Activated T-cell treated with anti-CD3 and anti-CD28 coated beads, Interleukin-2, amount 50 U/mL, for 24 hours (primary cell): ENCODE results near the gene POLA1.
"Not testable (repeated sequence)": the region's sequence is repeated elsewhere in the genome, so short reads cannot be mapped to it uniquely, and the experiment has no call there.

Experiments used
- DNase-seq: peaks from one replicate; pipeline ENCODE4 v3.0.0-alpha.2; 2020
- H3K27ac Mint-ChIP-seq: 2 replicates; pipeline ENCODE4 v1.8.0; 2020; ENCODE audit warnings: mild to moderate bottlenecking, mixed read lengths
- H3K27me3 Mint-ChIP-seq: 2 replicates; pipeline ENCODE4 v1.8.0; 2020; ENCODE audit warnings: mixed read lengths
- H3K36me3 Mint-ChIP-seq: 2 replicates; pipeline ENCODE4 v1.8.0; 2020; ENCODE audit warnings: low read depth, mixed read lengths
- H3K4me1 Mint-ChIP-seq: 2 replicates; pipeline ENCODE4 v1.8.0; 2020; ENCODE audit warnings: low read depth, mixed read lengths
- H3K4me3 Mint-ChIP-seq: 2 replicates; pipeline ENCODE4 v1.8.0; 2020; ENCODE audit warnings: mild to moderate bottlenecking, moderate library complexity, mixed read lengths
- H3K9me3 Mint-ChIP-seq: 2 replicates; pipeline ENCODE4 v1.8.0; 2020; ENCODE audit warnings: mixed read lengths

Gene POLA1

DNA sequence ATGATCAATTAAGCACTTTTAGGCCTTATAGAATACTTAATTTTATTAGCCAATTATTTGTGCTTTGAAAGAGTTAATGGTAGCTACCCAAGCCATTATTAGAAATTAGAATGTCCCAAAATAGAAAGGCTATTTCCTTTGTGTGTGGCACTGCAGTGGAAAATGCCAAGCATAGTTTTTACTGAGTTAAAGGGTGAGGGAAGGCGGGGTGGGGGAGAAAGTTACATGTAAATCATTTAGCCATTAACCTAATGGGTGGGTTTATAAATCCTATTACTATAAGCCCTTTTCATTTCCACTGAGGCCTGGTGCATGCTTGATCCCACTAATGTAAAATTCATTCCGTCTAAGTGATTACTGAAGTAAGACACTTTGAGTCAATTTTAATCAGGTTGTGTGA is 105.8 kb downstream of the POLA1 start:
- Mint-ChIP-seq H3K9me3 (no peaks in the 10 kb centered on the region), H3K27me3 (peaks cover 5% of the 10 kb centered on the region), H3K4me3 (no peak overlapping the region), H3K36me3 (peaks cover 51% of the 10 kb centered on the region), H3K27ac (no peak overlapping the region), H3K4me1 (no peaks in the 10 kb centered on the region)
- no peak for DNase-seq

DNA sequence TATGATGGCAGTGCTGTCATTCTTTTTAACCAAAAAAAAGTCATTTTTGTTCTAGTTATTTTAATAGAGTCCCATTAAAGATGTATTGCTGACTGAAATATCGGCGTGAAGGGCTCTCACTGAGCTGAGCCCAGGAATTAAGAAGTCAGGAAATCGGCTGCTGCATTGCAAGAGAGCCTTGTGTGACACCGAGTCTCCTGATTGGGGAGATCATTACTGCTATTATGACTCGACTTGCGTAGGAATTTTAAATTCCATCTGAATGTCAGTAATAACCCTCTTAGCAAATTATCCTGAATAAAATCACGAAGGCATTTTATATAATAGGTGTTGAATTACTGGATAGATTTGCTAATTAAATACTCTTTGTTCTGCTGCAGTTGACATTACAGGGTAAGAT is 111.5 kb downstream of the POLA1 start:
- H3K4me3 Mint-ChIP-seq: no peak overlapping the region
- H3K27me3 Mint-ChIP-seq: peaks cover 6% of the 10 kb centered on the region
- H3K27ac Mint-ChIP-seq: no peak overlapping the region
- H3K36me3 Mint-ChIP-seq: peaks cover 40% of the 10 kb centered on the region
- DNase-seq: no peak
- H3K9me3 Mint-ChIP-seq: no peaks in the 10 kb centered on the region
- H3K4me1 Mint-ChIP-seq: no peaks in the 10 kb centered on the region

DNA sequence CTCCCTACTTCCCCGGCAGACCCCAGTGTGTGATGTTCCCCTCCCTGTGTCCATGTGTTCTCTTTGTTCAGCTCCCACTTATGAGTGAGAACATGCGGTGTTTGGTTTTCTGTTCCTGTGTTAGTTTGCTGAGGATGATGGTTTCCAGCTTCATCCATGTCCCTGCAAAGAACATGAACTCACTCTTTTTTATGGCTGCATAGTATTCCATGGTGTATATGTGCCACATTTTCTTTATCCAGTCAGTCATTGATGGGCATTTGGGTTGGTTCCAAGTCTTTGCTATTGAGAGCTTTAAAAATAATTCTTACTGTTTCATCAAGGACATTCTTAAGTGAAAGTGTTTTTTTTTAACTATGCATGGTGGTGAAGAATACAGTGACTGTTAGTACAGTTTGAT is 126.1 kb downstream of the POLA1 start:
- not testable (repeated sequence) for H3K27ac Mint-ChIP-seq, H3K4me1 Mint-ChIP-seq, H3K4me3 Mint-ChIP-seq, H3K27me3 Mint-ChIP-seq, DNase-seq, H3K9me3 Mint-ChIP-seq
- H3K36me3 Mint-ChIP-seq: peaks cover 79% of the 10 kb centered on the region

DNA sequence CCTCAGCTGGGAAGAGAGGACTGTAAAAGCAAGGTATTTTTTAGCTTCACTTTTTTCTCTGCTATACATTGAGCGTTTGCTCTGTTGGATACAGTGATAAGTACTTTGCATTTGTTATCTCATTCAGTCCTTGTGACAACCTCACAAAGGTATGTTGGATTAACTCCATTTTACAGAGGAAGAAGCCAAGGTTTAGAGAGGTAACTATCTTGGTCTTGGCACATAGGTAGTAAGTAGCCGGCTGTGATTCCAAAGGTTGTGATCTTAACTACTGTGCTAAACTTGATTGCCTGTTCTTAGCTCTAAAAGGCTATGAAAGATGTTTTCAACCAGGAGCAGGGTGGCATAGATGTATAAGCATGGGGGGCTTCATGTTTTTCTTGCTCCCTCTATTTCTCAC is 134.4 kb downstream of the POLA1 start:
- Mint-ChIP-seq H3K27me3 (peaks cover 7% of the 10 kb centered on the region), H3K4me1 (no peaks in the 10 kb centered on the region), H3K4me3 (no peak overlapping the region), H3K27ac (no peak overlapping the region), H3K36me3 (peaks cover 71% of the 10 kb centered on the region), H3K9me3 (no peaks in the 10 kb centered on the region)
- DNase-seq: no peak

DNA sequence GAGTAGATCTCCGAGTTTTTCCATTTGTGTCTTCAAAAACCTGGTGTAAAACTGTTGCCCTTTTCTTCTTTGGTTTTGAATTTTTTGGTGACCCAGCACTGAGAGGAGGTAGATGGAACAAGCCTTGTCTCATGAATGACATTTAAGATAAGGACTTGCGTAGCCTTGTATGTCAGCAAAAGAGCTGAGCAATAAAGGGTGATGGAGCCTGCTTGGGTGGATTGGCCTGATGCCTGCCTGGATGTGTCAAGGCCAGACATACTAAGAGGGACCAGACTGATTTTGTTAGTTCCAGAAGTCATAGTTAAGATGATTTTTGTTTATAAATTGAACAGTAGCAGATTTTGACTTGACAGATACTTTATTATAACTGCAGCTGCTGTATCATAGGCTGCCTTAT is 134.9 kb downstream of the POLA1 start:
- no peak overlapping the region for H3K27ac Mint-ChIP-seq
- H3K27me3 Mint-ChIP-seq: peaks cover 7% of the 10 kb centered on the region
- peaks cover 74% of the 10 kb centered on the region for H3K36me3 Mint-ChIP-seq
- H3K4me1 Mint-ChIP-seq: no peaks in the 10 kb centered on the region
- H3K4me3 Mint-ChIP-seq: no peak overlapping the region
- DNase-seq: no peak
- no peaks in the 10 kb centered on the region for H3K9me3 Mint-ChIP-seq

DNA sequence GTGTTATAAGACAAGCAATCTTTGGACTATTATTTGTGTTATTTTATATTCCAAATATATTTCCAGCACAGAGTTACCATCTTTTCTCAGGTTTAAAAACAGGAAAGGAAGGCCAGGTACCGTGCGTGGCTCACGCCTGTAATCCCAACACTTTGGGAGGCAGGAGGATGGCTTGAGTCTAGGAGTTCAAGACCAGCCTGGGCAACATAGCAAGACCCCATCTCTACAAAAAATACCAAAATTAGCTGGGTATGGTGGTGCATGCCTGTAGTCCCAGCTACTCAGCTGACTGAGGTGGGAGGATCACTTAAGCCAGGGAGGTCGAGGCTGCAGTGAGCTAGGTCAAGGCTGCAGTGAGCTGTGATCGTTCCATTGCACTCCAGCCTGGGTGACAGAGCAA is 140.0 kb downstream of the POLA1 start:
- H3K27me3 Mint-ChIP-seq: peaks cover 9% of the 10 kb centered on the region
- DNase-seq: no peak
- H3K9me3 Mint-ChIP-seq: no peaks in the 10 kb centered on the region
- no peaks in the 10 kb centered on the region for H3K4me1 Mint-ChIP-seq
- no peak overlapping the region for H3K4me3 Mint-ChIP-seq
- H3K36me3 Mint-ChIP-seq: peaks cover 49% of the 10 kb centered on the region
- no peak overlapping the region for H3K27ac Mint-ChIP-seq

DNA sequence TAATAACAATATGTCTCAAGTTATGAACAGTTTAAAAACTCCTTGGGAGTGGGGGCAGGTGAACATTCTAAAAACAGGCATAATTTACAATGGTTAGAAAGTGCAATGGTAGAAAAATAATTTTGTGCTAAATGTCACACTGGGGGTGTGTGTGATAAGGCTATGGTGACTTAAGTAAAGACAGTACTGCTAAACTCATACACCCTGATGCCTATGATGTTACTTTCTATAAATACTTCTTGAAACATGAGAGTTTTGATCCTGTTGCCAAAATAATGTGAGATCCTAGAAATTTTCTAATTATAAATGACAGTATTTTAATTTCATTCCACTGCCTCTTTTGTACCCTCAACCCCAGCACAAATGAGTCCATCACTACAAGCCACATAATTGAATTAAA is 144.2 kb downstream of the POLA1 start:
- no peak overlapping the region for H3K27ac Mint-ChIP-seq
- peaks cover 6% of the 10 kb centered on the region for H3K27me3 Mint-ChIP-seq
- no peaks in the 10 kb centered on the region for H3K4me1 Mint-ChIP-seq
- no peak for DNase-seq
- H3K36me3 Mint-ChIP-seq: peaks cover 49% of the 10 kb centered on the region
- H3K4me3 Mint-ChIP-seq: no peak overlapping the region
- H3K9me3 Mint-ChIP-seq: no peaks in the 10 kb centered on the region

DNA sequence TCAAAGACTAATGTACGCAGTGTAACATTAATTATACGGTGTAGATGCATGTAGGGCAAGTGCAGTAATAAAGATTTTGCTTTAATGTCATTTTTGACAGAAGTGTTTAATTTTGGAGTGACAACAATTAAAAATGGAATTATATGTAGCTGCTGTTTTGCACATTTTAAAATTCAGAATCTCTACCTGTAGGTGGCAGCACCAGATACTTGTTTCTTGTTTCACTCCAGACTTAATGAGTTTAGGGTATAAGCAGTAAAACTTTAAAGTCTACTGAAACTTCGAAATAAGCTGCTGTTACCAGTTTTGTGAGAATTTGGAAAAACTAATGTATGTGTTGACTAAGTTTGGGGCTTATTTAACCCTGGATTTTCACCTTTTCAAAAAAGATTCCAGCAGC is 144.9 kb downstream of the POLA1 start:
- DNase-seq: no peak
- H3K4me3 Mint-ChIP-seq: no peak overlapping the region

DNA sequence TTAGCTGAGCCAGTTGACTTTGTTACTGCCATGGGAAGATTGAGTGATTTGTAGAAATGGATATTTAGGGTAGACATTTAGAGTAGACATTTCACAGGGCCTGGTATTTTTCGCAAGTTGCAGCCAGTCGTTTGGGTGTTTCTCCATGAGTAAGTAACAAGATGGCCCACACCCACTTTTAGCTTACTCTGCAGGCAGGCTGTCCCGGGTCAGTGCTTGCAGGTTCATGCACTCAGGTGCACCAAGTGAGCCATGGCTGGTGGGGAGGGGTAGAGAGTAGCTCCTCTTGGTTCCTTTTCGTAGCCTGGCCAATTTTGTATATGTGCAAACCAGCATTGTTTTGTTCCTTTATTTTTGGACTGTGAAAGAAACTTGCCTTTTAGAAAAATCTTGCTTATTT is 145.6 kb downstream of the POLA1 start:
- no peaks in the 10 kb centered on the region for H3K9me3 Mint-ChIP-seq
- peaks cover 6% of the 10 kb centered on the region for H3K27me3 Mint-ChIP-seq
- no peak overlapping the region for H3K4me3 Mint-ChIP-seq
- H3K27ac Mint-ChIP-seq: no peak overlapping the region
- DNase-seq: no peak
- no peaks in the 10 kb centered on the region for H3K4me1 Mint-ChIP-seq
- H3K36me3 Mint-ChIP-seq: peaks cover 50% of the 10 kb centered on the region

More for the DNA sequence above, 144.9 kb downstream of the POLA1 start:
- H3K9me3 Mint-ChIP-seq: no peaks in the 10 kb centered on the region
- H3K4me1 Mint-ChIP-seq: no peaks in the 10 kb centered on the region
- peaks cover 6% of the 10 kb centered on the region for H3K27me3 Mint-ChIP-seq
- H3K36me3 Mint-ChIP-seq: peaks cover 50% of the 10 kb centered on the region
- H3K27ac Mint-ChIP-seq: no peak overlapping the region

DNA sequence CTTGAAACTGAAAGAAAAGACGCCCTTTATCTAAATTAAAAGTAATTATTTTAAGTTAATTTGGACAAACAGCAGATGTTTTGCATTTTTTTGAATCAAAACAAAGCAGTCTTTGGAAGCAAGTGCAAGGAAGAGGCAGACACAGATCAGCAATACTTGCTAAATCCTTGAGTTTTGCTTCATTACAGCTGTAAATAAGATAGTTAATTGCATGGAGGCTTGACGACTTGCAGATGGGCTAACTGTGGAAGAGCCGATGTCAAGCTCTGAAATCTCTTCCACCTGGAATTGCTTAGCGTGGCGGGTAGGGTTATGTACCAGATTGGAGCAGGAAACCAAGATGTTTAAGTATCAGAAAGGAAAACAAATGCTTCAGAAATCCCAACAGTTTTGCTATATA is 148.8 kb downstream of the POLA1 start:
- Mint-ChIP-seq H3K27me3 (peaks cover 7% of the 10 kb centered on the region), H3K4me3 (no peak overlapping the region), H3K4me1 (no peaks in the 10 kb centered on the region)

DNA sequence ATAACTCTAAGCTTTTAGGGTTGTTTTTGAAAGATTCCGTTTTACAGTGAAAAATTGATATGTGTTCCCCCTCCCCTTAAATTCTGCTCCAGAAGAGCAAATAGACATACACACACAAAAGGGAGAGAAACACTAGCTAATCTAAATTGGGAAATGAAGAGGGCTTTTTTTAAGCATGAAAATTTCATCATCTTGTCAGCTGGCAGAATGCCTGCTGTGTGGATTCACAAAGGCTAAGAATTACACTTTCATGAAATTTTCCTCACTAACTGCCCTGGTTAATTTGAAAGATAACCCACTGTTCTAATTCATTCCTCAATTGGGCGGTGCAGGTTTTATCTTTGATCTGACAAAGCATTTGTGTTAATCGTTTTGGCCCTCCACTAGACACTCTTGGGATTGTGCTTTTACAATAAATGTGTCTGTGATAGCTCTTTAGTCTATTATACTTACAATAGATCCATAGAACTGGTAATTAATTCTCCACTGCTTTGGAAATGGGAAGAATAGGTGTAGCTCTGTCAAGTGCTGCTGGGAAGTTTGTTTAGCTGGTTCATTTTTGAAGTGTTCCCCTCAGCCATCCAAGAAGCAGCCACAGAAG is 152.9 kb downstream of the POLA1 start:
- no peak for DNase-seq
- no peaks in the 10 kb centered on the region for H3K9me3 Mint-ChIP-seq
- H3K4me3 Mint-ChIP-seq: no peak overlapping the region
- H3K36me3 Mint-ChIP-seq: peaks cover 69% of the 10 kb centered on the region
- H3K27me3 Mint-ChIP-seq: peaks cover 9% of the 10 kb centered on the region
- H3K27ac Mint-ChIP-seq: no peak overlapping the region
- H3K4me1 Mint-ChIP-seq: no peaks in the 10 kb centered on the region

More for the DNA sequence above, 148.8 kb downstream of the POLA1 start:
- H3K36me3 Mint-ChIP-seq: peaks cover 63% of the 10 kb centered on the region
- no peaks in the 10 kb centered on the region for H3K9me3 Mint-ChIP-seq
- DNase-seq: no peak
- no peak overlapping the region for H3K27ac Mint-ChIP-seq

DNA sequence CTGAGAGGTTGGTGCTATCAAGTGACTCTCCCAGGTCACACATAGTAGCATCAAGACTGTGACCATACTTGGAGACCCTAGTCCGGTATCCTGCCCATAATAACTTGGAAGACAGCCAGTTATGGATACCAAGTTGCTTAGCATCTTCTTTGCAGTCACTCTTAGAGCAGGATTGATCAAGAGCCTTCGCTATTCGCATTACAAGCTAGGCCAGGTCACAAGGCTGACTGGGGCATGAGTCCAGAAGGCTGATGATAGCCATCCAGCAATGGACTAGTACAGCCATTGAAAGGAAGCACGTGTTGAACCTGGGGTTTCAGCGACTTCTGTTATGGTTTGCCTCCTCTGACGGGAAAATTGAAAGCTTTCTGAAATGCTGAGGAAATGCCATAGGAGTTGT is 157.6 kb downstream of the POLA1 start:
- no peaks in the 10 kb centered on the region for H3K9me3 Mint-ChIP-seq
- H3K4me3 Mint-ChIP-seq: no peak overlapping the region
- H3K27ac Mint-ChIP-seq: no peak overlapping the region
- peaks cover 74% of the 10 kb centered on the region for H3K36me3 Mint-ChIP-seq
- no peaks in the 10 kb centered on the region for H3K4me1 Mint-ChIP-seq
- no peak for DNase-seq
- peaks cover 5% of the 10 kb centered on the region for H3K27me3 Mint-ChIP-seq

DNA sequence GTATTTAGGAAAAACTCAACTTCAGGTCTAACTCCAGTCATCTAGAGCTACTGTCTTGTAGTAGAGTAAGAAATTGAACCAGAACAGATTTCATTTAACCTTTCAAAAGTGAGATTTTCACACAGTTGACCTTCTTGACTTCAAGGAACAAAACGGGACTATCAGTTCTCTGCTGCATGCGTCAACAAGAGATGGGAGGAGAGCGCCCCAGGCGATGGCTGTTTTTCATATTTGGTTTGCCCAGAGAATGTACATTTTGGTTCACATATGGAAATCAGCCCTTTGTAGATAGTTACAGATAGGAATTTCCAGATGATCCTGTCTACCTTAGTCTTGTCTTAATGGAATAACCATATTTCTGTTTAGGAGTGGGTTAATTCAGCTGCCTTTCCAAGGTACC is 158.1 kb downstream of the POLA1 start:
- no peaks in the 10 kb centered on the region for H3K4me1 Mint-ChIP-seq
- H3K27ac Mint-ChIP-seq: no peak overlapping the region
- H3K36me3 Mint-ChIP-seq: peaks cover 74% of the 10 kb centered on the region

DNA sequence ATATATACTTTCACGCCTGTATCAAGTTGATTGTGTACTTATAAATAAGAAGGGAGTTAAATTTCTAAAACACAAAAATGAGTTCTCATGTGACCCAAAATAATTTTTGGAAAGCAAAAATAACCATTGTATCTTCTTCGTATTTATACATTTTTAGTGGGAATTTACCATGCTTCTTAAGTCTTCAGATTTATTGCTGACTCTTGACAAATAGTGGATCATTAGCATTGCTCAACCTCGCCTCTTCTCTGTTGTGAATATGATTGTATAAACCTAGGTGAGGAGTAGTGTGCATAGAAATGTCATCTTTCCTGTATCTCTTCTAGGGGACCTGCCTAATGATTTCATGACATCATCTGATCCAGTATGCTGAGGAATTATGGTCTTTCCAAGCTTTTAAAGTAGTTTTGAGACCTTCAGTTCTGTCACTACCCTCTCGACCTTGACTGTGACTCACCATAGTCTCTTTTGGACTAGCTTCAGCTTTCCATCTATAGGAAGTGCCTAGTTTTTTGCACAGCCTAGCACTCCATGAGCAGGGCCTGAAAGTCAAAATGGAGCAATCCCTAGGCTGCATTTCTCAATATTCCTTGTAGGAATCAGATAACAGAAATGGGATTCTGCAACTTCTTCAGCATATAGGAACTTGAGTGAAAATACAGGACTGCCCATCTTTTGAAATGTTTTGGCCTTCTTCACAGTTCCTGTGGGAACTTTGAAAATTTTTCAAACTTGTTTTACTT is 164.5 kb downstream of the POLA1 start:
- no peak overlapping the region for H3K4me3 Mint-ChIP-seq
- peaks cover 58% of the 10 kb centered on the region for H3K36me3 Mint-ChIP-seq
- peaks cover 14% of the 10 kb centered on the region for H3K27me3 Mint-ChIP-seq
- H3K4me1 Mint-ChIP-seq: no peaks in the 10 kb centered on the region
- DNase-seq: no peak
- H3K9me3 Mint-ChIP-seq: no peaks in the 10 kb centered on the region
- H3K27ac Mint-ChIP-seq: no peak overlapping the region

More for the DNA sequence above, 158.1 kb downstream of the POLA1 start:
- H3K4me3 Mint-ChIP-seq: no peak overlapping the region
- no peaks in the 10 kb centered on the region for H3K9me3 Mint-ChIP-seq
- DNase-seq: no peak
- H3K27me3 Mint-ChIP-seq: peaks cover 5% of the 10 kb centered on the region

DNA sequence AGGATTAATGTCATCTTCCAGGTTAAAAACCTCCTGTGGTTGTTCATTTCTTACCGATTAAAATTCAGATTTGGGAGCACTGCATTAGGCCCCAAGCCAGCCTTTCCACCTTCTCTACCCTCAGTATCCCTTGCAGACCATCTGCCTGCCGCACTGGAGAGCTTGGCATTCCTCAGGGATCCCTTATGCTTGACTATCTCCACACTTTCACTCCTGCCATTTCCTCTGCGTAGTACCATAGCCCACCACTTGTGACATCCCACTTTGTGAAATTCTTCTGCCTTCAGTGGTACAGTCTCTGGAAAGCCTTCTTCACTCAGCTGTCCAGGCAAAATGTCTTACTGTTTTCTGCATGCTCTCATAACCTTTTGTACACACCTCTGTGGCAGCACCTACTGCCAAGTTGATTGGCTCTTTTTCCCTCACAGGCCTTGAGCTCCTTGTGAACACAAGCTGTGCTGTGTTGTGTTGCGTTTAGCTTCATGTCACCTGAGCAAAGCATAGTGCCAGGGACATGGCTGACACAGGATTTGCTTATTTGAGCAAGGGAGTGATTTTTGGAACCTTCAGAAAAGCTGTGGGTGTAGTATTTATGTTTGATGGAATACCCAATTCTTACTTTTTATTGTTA is 165.6 kb downstream of the POLA1 start:
- H3K36me3 Mint-ChIP-seq: peaks cover 53% of the 10 kb centered on the region
- H3K9me3 Mint-ChIP-seq: no peaks in the 10 kb centered on the region
- no peak overlapping the region for H3K27ac Mint-ChIP-seq
- no peak for DNase-seq
- H3K4me1 Mint-ChIP-seq: no peaks in the 10 kb centered on the region
- H3K4me3 Mint-ChIP-seq: no peak overlapping the region
- peaks cover 21% of the 10 kb centered on the region for H3K27me3 Mint-ChIP-seq
